ENCODE measurements around the gene TRIML2. TPM values are rescaled to one million over a fixed set of nuclear protein-coding genes. Genes with fewer than 3 reads are reported as not detected.

TRIML2 gene, protein sequence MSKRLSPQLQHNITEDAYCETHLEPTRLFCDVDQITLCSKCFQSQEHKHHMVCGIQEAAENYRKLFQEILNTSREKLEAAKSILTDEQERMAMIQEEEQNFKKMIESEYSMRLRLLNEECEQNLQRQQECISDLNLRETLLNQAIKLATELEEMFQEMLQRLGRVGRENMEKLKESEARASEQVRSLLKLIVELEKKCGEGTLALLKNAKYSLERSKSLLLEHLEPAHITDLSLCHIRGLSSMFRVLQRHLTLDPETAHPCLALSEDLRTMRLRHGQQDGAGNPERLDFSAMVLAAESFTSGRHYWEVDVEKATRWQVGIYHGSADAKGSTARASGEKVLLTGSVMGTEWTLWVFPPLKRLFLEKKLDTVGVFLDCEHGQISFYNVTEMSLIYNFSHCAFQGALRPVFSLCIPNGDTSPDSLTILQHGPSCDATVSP
- not detected for total RNA-seq
- long read RNA-seq, donor 1, result 0 reads
- long read RNA-seq, donor 2, result 0 reads

DNA sequence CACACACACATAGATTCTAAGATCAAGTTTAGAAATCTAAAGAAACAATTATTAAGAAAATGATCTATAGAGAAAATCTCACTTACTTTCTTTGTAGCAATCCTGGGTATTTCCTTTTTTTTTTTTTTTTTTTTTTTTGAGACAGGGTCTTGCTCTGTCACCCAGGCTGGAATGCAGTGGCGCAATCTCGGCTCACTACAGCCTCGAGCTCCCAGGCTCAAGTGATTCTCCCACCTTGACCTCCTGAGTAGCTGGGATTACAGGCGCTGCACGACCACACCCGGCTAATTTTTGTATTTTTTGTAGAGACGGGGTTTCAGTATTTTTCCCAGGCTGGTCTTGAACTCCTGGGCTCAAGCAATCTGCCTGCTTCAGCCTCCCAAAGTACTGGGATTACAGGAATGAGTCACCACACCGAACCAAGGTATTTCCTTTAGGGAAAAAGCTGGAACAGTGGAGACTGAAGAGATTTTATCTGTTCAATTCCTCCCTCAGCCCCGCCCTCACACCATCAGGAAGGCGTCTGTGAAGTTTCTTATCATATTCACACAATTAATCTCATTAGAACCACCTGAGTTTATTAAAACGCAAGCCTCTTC, at the start of gene TRIML2:
TRIML2 (minus strand) TSS at position 447 of the 599 bp plus-strand sequence. CDS start 4,235 bp downstream, outside the sequence.
- DNase-seq (ENCODE audit: low spot score), result no peak
- intact Hi-C loops (cut with DNase I), result no loop called here

DNA sequence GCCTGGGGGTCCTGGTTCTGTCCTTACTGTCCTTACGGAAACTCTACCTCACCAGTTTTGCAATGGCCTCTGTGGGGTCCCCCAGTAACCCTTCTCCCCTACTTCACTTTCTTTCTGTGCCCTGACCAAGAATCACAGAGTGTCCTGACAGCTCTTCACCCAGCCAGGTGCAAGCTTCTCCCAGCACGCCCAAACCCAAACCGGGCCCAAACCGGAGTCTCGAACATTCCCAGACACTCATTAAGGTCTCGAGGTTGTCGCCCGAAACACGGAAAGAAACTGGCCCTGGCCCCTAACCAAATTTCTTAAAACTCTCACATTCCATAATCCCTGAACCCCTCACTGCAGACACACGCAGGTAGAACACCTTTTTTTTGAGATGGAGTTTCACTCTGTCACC, 48.9 kb upstream of the TRIML2 start:
- DNase-seq (ENCODE audit: low spot score), result no peak
- intact Hi-C loops (cut with DNase I), result no loop called here

DNA sequence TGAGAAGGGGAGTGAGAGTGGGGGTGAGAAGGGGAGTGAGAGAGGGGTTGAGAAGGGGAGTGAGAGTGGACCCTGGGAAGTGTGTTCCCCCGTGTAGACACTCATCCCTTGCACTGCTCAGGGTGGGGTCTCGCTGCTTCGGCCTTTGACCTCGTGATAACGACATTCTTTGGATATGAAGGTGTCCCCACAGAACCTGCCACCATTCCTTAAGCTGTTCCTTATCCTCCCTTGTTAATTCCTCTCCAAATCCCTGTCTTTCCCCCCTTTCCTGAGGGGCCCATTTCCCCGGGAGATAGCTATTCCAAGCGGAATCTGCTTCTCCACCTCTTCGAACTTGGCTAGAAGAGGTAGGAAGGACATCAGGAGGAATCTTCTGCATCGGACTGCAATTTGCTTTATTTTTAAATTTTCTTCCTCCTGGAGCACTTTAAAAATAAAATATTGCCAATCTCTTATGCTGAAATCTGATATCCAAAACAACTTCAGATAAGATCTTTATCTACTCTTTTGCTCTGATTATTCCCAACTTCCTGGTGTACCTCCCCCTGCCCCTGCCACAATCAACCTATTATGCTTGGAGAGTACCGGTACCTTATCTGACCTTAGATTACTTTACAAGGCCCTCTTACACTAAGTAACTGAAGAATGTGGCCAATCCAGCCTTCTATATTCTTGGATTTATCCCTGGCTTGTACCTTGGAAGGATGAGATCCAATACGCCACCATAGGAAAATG, 45.4 kb upstream of the TRIML2 start:
- no peak for DNase-seq (ENCODE audit: low spot score)
- intact Hi-C loops (cut with DNase I), result no loop called here

DNA sequence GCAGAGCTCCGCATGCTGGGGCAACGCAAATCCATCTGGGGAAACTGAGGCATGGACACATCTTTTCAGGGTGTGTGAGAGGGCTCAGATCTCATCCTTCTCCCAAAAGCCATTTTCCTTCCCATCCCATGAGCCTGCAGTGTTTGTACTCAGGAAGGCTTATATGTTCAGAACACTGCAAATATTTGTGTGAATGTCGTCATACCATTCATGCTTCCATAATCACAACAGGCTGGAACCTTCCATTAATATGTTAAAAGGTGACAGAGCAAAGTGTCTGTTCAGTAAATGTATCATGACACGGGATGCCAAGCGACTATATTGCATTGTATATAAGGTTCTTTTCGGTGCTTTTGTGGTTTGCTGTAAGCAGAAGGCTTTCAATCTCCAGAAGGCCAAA, 38.4 kb upstream of the TRIML2 start:
- DNase-seq (ENCODE audit: low spot score), result no peak
- intact Hi-C loops (cut with DNase I), result no loop called here

DNA sequence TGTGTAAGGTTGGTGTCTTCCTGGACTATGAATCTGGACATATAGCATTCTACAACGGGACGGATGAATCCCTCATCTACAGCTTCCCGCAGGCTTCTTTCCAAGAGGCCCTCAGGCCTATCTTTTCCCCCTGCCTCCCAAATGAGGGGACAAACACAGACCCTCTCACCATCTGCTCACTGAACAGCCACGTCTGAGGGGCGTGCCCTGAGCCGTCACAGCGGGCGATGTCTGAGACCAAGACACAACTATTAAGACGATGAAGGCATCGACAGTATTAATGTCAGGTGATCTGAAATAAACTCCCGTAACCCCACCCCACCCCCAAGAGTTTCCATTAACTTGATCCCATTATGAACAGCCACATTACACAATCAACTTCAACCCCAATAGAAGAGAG, 37.8 kb upstream of the TRIML2 start:
- intact Hi-C loops (cut with DNase I), result no loop called here
- no peak for DNase-seq (ENCODE audit: low spot score)

DNA sequence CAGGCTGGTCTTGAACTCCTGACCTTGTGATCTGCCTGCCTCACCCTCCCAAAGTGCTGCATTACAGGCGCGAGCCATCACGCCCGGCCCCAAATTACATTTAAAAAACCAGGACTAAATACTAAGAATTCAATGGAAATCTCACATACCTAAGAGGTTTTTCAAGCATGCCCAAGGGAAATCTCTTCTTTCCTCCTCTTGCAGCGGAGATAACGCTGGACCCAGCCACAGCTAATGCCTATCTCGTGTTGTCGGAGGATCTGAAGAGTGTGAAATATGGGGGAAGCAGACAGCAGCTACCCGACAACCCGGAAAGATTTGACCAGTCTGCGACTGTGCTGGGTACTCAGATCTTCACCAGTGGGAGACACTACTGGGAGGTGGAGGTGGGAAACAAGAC, 37.2 kb upstream of the TRIML2 start:
- no peak for DNase-seq (ENCODE audit: low spot score)
- intact Hi-C loops (cut with DNase I), result no loop called here

DNA sequence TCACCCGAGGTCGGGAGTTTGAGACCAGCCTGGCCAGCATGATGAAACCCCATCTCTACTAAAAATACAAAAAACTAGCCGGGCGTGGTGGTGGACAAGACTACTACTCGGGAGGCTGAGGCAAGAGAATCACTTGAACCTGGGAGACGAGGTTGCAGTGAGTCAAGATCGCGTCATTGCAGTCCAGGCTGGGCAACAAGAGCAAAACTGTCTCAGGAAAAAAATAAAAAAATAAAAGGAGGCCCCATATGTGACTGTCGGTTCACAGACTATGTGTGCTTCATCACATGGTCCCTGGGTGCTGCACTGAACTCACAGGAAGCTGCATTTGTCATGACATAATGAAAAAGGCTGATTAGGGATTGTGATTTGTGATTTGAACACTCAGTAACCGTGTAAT, 36.2 kb upstream of the TRIML2 start:
- intact Hi-C loops (cut with DNase I), result no loop called here
- no peak for DNase-seq (ENCODE audit: low spot score)

DNA sequence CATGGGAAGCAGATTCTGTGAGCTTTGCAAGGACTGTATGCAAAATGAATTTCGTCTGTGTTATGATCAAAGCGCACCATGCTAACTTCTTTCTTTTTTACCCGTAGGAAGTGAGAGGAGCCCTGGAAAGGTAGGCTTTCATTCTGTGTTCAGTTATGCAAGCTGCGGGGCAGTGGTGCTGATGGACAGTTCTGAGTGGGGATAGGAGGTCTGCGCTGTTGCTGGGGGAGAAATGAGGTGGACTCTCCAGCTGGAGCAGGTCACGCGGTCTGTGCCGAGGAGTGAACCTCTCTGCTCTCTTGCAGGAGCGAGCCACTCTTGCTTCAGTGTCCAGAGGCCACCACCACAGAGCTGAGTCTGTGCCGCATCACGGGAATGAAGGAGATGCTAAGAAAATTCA, 34.3 kb upstream of the TRIML2 start:
- intact Hi-C loops (cut with DNase I), result no loop called here

DNA sequence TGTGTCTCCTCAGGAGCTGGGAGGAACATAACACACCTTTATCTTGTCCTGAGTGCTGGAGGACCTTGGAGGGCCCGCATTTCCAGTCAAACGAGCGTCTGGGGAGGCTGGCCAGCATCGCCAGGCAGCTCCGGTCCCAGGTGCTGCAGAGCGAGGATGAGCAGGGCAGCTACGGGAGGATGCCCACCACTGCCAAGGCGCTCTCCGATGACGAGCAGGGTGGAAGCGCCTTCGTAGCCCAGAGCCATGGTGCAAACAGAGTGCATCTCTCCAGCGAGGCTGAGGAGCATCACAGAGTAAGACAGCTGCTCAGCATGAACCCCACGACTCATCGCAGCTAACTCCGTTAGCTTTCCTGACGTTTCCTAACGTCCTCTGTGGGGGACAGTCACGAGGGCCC, 30.3 kb upstream of the TRIML2 start:
- intact Hi-C loops (cut with DNase I), result loop anchor here in 1 of 2 donors (10.0 kb wide), 1 partner anchor 1855 kb away; no protein-coding TSS in a partner anchor
- DNase-seq (ENCODE audit: low spot score), result no peak

More for the DNA sequence above, 34.3 kb upstream of the TRIML2 start:
- DNase-seq (ENCODE audit: low spot score), result no peak

DNA sequence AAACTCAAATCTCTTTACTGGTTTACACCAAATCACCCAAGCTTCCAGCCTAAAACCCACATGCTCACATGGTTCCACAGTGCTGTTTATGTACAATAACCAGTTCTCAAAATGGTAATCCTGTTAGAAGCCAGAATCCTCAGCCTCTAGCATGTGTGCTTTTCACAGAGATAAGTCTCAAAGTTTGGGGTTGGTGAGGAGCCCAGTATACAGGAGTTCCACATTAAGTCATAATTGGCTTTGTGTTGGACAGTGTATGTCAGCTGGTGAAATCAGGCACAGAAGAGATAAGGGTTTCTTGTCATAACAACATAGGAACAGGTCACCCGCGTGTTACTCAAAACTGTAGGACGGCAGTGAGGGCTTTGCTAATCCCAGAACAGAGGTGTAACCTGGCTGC, 29.7 kb upstream of the TRIML2 start, which contains the start of gene TRIML1:
TRIML1 (plus strand) TSS at position 301 of the 400 bp plus-strand sequence. CDS start 118 bp downstream, outside the sequence.
- DNase-seq (ENCODE audit: low spot score), result no peak
- intact Hi-C loops (cut with DNase I), result loop anchor here in 1 of 2 donors (10.0 kb wide), 1 partner anchor 1854 kb away; no protein-coding TSS in a partner anchor

DNA sequence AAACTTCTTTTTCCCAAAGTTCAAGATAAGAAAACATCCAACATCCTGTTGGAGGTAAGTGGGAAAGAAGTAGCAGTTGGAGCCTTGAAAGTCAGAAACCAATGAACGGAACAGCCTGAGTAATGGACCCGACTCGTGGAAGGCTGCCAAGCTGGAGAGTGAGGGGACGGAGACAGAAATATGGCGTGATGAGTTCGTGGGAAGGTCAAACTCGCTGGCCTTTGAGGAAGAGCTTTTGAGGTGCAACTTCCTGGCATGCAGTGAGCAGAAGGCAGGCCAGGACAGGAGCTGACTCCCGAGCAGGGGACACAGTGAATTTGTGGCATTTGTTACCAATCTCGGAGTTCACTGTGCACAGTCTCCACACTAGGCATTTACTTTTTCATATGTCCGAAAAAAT, 28.8 kb upstream of the TRIML2 start:
- intact Hi-C loops (cut with DNase I), result loop anchor here in 1 of 2 donors (10.0 kb wide), 1 partner anchor 1853 kb away; no protein-coding TSS in a partner anchor
- no peak for DNase-seq (ENCODE audit: low spot score)

DNA sequence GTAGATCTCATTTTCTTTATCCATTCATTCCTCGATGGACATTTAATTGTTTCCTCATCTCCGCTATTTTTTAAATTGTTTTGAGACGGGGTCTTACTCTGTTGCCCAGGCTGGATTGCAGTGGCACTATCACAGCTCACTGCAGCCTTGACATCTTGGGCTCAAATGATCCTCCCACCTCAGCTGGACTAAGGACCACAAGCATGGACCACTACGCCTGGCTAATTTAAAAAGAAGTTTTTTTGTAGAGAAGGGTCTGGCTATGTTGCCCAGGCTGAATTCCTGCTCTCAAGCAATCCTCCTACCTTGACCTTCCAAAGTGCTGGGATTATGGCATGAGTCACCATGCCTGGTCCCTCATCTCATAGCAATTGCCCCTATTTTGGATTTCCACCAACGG, 22.8 kb upstream of the TRIML2 start:
- no peak for DNase-seq (ENCODE audit: low spot score)
- intact Hi-C loops (cut with DNase I), result loop anchor here in 1 of 2 donors (10.0 kb wide), 1 partner anchor 1847 kb away; no protein-coding TSS in a partner anchor

DNA sequence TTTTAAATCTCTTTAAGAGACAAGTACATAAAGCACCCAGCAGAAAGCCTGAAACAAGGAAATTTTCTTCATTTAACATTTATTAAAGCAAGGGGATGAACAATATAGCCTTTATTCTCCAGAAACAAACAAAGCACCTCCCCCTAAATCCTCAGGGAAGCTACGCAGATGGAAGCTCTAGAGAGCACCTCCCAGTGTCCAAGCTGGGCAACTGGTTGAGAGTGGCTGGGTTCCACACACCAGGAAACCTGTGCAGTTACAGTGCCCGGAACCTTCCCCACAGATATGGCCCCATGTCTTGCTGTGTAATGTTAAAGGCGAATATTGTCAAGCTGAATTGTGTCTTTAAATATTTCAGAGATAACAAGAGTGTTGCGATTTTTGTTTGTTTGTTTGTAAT, 21.0 kb upstream of the TRIML2 start:
- no peak for DNase-seq (ENCODE audit: low spot score)

DNA sequence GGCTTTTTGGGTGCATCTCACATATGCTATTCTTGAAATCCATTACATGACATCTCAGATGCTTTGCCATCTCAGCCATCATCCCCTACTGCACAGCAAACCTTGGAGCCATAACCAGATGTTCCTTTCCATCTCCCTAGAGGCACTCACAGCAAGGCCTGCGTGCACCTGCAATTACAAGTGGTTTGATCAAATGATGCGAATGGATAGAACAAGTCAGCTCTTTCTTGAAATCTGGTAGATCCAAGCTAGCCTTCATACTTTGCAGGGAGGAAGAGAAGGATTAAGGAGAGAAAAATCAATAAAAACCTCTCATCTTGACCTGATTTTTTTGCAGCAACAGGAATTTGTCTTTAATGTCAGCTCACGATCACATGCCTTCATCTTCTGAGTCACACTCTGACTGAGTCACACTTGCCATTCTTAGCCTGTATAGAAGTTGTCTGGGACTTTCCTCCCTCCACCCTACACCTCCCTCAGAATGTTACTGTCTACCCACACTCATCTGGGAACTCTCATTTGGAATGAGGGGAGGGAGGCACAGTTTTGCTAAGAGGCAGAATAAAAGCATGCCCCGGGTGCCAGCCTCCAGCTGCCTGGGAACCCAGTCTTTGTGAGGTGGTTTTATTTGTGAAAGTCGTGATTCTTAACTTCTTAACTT, 17.9 kb upstream of the TRIML2 start:
- intact Hi-C loops (cut with DNase I), result no loop called here

More for the DNA sequence above, 21.0 kb upstream of the TRIML2 start:
- intact Hi-C loops (cut with DNase I), result loop anchor here in 1 of 2 donors (10.0 kb wide), 1 partner anchor 1846 kb away; no protein-coding TSS in a partner anchor

DNA sequence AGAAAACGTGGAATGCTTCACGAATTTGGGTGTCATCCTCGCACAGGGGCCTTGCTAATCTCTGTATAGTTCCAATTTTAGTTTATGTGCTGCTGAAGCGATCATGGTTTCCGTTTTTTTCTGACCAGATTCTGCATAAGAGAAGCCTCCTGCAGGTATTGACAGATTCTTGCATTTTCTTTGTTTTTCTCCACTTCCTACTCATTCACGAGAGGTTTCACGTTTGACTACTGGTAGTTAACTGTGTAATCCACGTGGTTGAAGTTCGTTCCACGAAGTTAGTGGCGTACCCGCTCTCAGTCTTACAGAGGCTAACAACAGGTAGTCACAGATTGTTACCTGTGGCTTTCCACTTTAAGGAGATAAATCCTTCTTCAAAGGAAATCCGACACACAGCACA, 12.1 kb upstream of the TRIML2 start:
- intact Hi-C loops (cut with DNase I), result no loop called here
- DNase-seq (ENCODE audit: low spot score), result no peak

More for the DNA sequence above, 17.9 kb upstream of the TRIML2 start:
- DNase-seq (ENCODE audit: low spot score), result no peak

DNA sequence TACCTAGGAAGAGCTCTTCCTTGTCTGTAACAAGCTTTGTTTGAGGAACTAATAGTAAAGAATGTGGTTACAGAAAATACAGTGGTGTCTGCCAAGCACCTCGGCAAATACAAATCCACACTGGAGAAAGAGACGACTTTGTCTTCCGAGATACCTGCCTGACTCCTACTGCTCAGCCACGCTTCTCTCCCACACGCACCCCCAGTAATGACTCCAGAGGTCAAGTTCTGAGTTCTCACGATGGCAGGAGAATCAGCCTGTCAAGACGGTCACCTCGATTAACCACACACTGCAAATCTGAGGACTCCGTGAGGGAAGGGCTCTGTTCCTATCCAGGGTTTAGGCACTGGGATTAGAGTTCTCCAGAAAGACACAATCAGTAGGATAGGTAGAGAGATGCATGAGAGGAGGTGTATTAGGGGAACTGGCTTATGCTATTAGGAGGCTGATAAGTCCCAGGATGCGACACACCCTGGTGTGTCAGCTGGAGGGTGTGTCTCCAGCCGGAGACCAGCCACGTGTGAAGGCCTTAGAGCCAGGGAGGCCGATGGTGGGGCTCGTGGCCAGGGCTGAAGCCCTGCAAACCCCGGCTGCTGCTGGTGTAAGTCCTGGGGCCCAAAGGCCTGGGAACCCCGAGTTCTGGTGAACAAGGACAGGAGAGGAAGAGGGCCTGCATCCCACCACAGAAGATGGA, 8.4 kb upstream of the TRIML2 start:
- intact Hi-C loops (cut with DNase I), result loop anchor here in 1 of 2 donors (1.0 to 5.0 kb wide), 2 partner anchors 33 to 1460 kb away; no protein-coding TSS in a partner anchor

DNA sequence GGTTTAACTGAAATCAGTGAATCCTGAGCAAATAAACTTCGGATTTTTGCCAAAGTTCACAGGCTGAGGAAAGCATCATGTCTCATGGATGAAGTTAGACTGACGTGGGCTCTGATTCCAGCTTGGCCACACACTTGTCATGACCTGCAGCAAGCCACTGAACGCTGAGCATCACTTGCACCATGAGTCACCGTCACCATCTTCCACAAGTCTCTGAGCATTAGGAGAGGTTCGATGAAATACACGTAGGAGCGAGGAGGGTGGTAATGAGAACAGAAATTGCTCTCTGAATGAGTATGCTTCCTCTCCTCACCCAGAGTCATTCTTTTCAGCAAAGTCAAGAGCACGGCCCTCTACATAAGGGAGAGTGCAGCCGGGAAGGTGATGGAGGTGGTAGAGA, 3.8 kb upstream of the TRIML2 start:
- intact Hi-C loops (cut with DNase I), result no loop called here
- no peak for DNase-seq (ENCODE audit: low spot score)

More for the DNA sequence above, 8.4 kb upstream of the TRIML2 start:
- no peak for DNase-seq (ENCODE audit: low spot score)

DNA sequence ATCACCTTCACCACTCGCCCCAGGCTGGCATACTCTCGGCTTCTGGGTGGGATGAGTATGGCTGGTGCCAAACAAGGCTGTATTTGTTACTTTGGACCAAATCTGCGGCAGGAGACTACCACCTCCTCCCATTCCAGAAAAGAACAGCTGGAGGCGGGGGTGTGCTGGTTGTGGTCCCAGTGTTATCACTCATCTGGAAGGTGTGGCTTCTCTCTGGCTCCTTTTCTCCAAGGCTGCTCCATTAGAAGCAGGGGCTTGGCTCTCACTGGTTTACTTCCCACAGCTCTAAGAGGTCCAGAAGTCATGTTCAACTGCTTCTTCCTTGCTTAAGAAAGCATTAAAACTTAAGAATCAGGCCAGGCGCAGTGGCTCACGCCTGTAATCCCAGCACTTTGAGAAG, 2.6 kb upstream of the TRIML2 start:
- no peak for DNase-seq (ENCODE audit: low spot score)
- intact Hi-C loops (cut with DNase I), result no loop called here

Measured in posterior vena cava (tissue), 2 donors.